Lower lobe of right lung (tissue), 2 donors: ENCODE measurements around the gene SLC2A11. TPM values are rescaled to one million over a fixed set of nuclear protein-coding genes. Genes with fewer than 3 reads are reported as not detected.
"Not testable (repeated sequence)": the region's sequence is repeated elsewhere in the genome, so short reads cannot be mapped to it uniquely, and the experiment has no call there.

Experiments
- ATAC-seq, 2 donors: fragments of 200-7000 bp; cut with Tn5 transposase; one replicate each; pipeline ENCODE4 v1.9.1; 2020 to 2022; ENCODE audit warnings: mild to moderate bottlenecking in 2 of 2, moderate library complexity in 2 of 2
- DNase-seq: peaks from one replicate; pipeline ENCODE4 v3.0.0-alpha.2; 2020
- H3K27ac ChIP-seq: fragments of 200-600 bp; one replicate; pipeline ENCODE4 v1.8.0; 2022
- H3K27me3 ChIP-seq: fragments of 200-600 bp; one replicate; pipeline ENCODE4 v1.8.0; 2022; ENCODE audit warnings: low read depth
- H3K36me3 ChIP-seq: fragments of 200-600 bp; one replicate; pipeline ENCODE4 v1.8.0; 2022; ENCODE audit warnings: mild to moderate bottlenecking
- H3K4me1 ChIP-seq: fragments of 200-600 bp; one replicate; pipeline ENCODE4 v1.8.0; 2022
- H3K4me3 ChIP-seq: fragments of 200-600 bp; one replicate; pipeline ENCODE4 v1.8.0; 2022; ENCODE audit warnings: mild to moderate bottlenecking
- H3K9me3 ChIP-seq: fragments of 200-600 bp; one replicate; pipeline ENCODE4 v1.8.0; 2022
- CTCF ChIP-seq: fragments of 200-600 bp; IDR thresholded peaks from one replicate; pipeline ENCODE4 v1.8.0; 2022; ENCODE audit warnings: antibody characterized with exemption, mild to moderate bottlenecking
- intact Hi-C: fragments of 100-400 bp; cut with DNase I; formaldehyde crosslinking; loops from one replicate; pipeline ENCODE4 v1.11.0; 2022
- total RNA-seq: library from RNA; stranded (reverse); fragmentation: NEBNext Ultra II Directional; extraction: Animal tissue kit (Norgen Biotek cat#: 25700); gene quantifications from one replicate; pipeline ENCODE4 v1.2.1, GENCODE V29; 2021
- donor health status: DM: no; HTN: yes; CAD: no; lungs with severe emphysema.

Gene SLC2A11
- total RNA-seq, 1 donor from 2014 or later = 12.7 TPM

GRCh38 chr22:23903328-23903971, 45.8 kb downstream of the SLC2A11 start:
- no peaks in the 10 kb centered on the region for H3K27me3 ChIP-seq
- no peak overlapping the region for H3K27ac ChIP-seq
- ATAC-seq = no peak
- peaks cover 9% of the 10 kb centered on the region for H3K4me1 ChIP-seq
- H3K4me3 ChIP-seq = no peak overlapping the region
- DNase-seq = no peak
- intact Hi-C loops = no loop called here
- TF ChIP-seq CTCF = no peak
- H3K9me3 ChIP-seq = no peaks in the 10 kb centered on the region
- H3K36me3 ChIP-seq = no peaks in the 10 kb centered on the region

DNA sequence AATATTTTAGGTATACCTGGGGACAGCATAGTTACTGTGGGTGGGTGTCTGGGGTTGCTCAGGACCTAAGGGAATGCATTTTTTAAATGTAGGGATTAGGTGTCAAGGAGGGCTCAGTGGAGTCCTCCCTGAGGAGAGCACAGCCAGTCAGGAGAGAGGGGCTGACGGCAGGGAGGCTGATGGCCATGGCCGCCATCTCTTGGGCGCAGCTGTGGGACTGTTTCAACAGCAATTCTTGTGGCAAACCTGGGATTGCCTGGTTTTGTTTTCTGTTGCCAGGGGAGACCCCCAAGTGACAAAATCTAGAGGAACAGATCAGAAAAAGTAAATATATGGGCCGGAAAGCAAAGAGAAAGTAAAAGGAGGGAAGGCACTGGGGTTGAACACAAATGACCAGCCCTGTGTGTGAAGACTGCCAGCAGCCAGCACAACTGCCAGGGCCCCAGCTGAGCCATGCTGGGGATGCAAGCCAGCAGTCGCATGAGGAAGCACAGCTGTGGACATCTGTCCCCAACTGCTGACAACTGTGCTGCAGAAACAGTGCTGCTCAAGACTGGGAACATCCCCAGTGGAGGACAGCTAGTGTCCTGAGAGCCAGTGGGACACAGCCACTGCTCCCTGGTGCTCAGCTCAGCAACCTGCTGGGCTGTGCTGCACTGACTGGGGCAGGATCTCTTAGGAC, 47.0 kb downstream of the SLC2A11 start:
- Histone ChIP-seq H3K36me3 (no peaks in the 10 kb centered on the region), H3K27ac (peak overlapping the region; percentile 41), H3K27me3 (no peaks in the 10 kb centered on the region), H3K4me1 (peaks cover 9% of the 10 kb centered on the region), H3K9me3 (no peaks in the 10 kb centered on the region), H3K4me3 (no peak overlapping the region)
- no peak for DNase-seq
- ATAC-seq = peak; percentile 26 to 54
- intact Hi-C loops = no loop called here
- no peak for TF ChIP-seq CTCF

GRCh38 chr22:23906641-23907040, 49.0 kb downstream of the SLC2A11 start:
- no peak overlapping the region for H3K4me3 ChIP-seq
- no peaks in the 10 kb centered on the region for H3K9me3 ChIP-seq
- ATAC-seq = no peak
- H3K4me1 ChIP-seq = peaks cover 9% of the 10 kb centered on the region
- DNase-seq = no peak
- no peaks in the 10 kb centered on the region for H3K27me3 ChIP-seq
- H3K36me3 ChIP-seq = no peaks in the 10 kb centered on the region
- intact Hi-C loops = no loop called here
- TF ChIP-seq CTCF = no peak
- no peak overlapping the region for H3K27ac ChIP-seq

- H3K9me3 ChIP-seq, ATAC-seq, H3K4me3 ChIP-seq, intact Hi-C loops, H3K4me1 ChIP-seq, DNase-seq, H3K36me3 ChIP-seq, H3K27ac ChIP-seq, H3K27me3 ChIP-seq: not testable (repeated sequence)
Measured at GRCh38 chr22:23907423-23907822, 49.7 kb downstream of the SLC2A11 start.

DNA sequence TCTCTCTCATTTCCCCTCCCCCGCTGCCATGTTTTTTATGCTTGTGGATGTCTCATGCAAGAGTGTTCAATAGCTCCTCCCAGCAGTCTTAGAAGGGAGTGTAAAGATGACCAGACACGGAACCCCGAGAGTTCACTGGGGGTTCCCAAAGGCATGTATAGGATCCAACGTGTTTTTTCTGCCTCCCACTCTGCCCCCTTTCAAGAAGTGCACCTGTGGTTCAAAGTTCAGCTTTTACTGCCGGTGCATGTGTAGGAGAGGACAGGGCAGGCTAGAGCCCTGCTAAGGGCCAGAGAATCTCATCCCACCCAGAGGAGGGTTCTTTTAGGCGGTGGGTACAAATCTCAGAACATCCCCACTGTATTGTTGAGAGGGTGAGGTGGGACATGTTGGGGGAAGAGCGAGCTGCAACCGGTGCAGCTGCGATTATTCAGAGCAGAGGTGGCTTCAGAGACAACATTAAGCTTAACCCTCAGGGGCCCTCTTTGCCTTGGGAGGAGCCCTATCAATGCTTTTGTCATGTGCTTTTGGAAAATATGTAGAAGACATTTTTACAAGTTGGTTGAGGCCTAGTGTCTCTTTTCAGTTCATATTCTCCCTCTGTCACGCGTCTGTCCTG, 51.0 kb downstream of the SLC2A11 start:
- Histone ChIP-seq H3K4me3 (no peak overlapping the region), H3K36me3 (no peaks in the 10 kb centered on the region), H3K9me3 (no peaks in the 10 kb centered on the region), H3K27ac (no peak overlapping the region), H3K27me3 (no peaks in the 10 kb centered on the region), H3K4me1 (peaks cover 15% of the 10 kb centered on the region)
- no peak for ATAC-seq
- DNase-seq = no peak
- intact Hi-C loops = no loop called here
- no peak for TF ChIP-seq CTCF
